ENCODE measurements around the gene SLC40A1.

DNA sequence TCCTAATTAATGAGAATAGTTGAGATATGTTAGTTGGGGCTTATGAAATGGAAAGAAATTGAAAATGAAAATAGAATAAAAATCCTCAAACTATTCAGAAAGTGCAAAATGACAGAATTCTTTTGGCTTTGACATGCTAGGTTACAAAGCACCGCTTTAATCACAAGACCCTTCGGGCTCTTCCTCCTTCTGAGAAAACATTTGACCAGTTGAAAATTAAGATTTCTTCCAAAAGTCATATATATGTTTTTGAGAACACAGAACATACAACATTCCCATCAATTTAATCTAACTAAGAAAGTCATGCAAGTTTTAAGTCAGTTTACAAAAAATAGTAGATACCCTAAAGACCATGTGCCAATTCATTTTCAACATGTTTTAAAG is 2.2 kb upstream of the SLC40A1 start:
- TF ChIP-seq FOXP2 (optimal IDR thresholded peaks at IDR 0.05; ENCODE audit: borderline replicate concordance, extremely low read depth, extremely low read length, insufficient read depth) (no peak), SIN3A (IDR thresholded peaks at IDR 0.05; ENCODE audit: borderline replicate concordance, insufficient read depth, low read length) (no peak)
